DND-41 (cell line): ENCODE data around the gene ATF7IP2.

Experiments
- ATAC-seq: fragments of 200-7000 bp; cut with Tn5 transposase; 3 replicates; pipeline ENCODE4 v1.9.1; 2021; ENCODE audit warnings: low read depth; ENCODE audit not compliant: insufficient read depth
- DNase-seq: peaks from one replicate; pipeline ENCODE4 v3.0.0-alpha.2; 2020
- H2AFZ ChIP-seq: 2 replicates; pipeline ENCODE4 v1.6.0; 2012; ENCODE audit warnings: low read depth, low read length
- H3K27ac ChIP-seq: 2 replicates; pipeline ENCODE4 v1.5.1; 2012; ENCODE audit warnings: low read length, inconsistent platforms
- H3K27me3 ChIP-seq: fragments of 200-600 bp; sonication (generic); 2 replicates; pipeline ENCODE4 v1.6.0; 2012; ENCODE audit warnings: low read length, mild to moderate bottlenecking, inconsistent platforms; ENCODE audit not compliant: insufficient read depth, poor library complexity
- H3K36me3 ChIP-seq: 2 replicates; pipeline ENCODE4 v1.5.1; 2012; ENCODE audit warnings: low read length, inconsistent platforms; ENCODE audit not compliant: insufficient read depth
- H3K4me1 ChIP-seq: 2 replicates; pipeline ENCODE4 v1.5.1; 2012; ENCODE audit warnings: mild to moderate bottlenecking, low read length; ENCODE audit not compliant: insufficient read depth
- H3K4me2 ChIP-seq: 2 replicates; pipeline ENCODE4 v1.6.0; 2012; ENCODE audit warnings: mild to moderate bottlenecking, moderate library complexity, low read length, inconsistent platforms; ENCODE audit not compliant: insufficient read depth
- H3K4me3 ChIP-seq, 2 experiments: fragments of 200-600 bp in 1 of 2; shearing (Covaris generic) in 1 of 2; 2 replicates each; pipeline ENCODE4 v1.5.1; 2012 to 2016; ENCODE audit warnings: inconsistent platforms in 2 of 2, low read length in 2 of 2, mild to moderate bottlenecking in 2 of 2, low read depth in 1 of 2, moderate library complexity in 1 of 2
- H3K79me2 ChIP-seq: 2 replicates; pipeline ENCODE4 v1.6.0; 2012; ENCODE audit warnings: low read length, inconsistent platforms; ENCODE audit not compliant: insufficient read depth
- H3K9ac ChIP-seq: 2 replicates; pipeline ENCODE4 v1.6.0; 2012; ENCODE audit warnings: low read depth, mild to moderate bottlenecking, inconsistent platforms, low read length, moderate library complexity
- H3K9me3 ChIP-seq: 2 replicates; pipeline ENCODE4 v1.5.1; 2012; ENCODE audit warnings: low read length, moderate library complexity, mild to moderate bottlenecking, inconsistent platforms; ENCODE audit not compliant: insufficient read depth, severe bottlenecking
- H4K20me1 ChIP-seq: 2 replicates; pipeline ENCODE4 v1.6.0; 2012; ENCODE audit warnings: low read length; ENCODE audit not compliant: insufficient read depth
- EZH2 ChIP-seq: IDR thresholded peaks from 3 replicates; pipeline ENCODE4 v1.6.1; 2012; ENCODE audit warnings: borderline replicate concordance, low read depth, mild to moderate bottlenecking, moderate library complexity, low read length, inconsistent platforms; ENCODE audit not compliant: severe bottlenecking
- TF ChIP-seq, protein P1 (sequence below): IDR thresholded peaks from 2 replicates; pipeline ENCODE4 v1.5.1; 2012; ENCODE audit warnings: borderline replicate concordance, low read length, moderate library complexity, mild to moderate bottlenecking; ENCODE audit not compliant: poor library complexity, severe bottlenecking; ENCODE audit errors: extremely low read depth

Gene ATF7IP2

DNA sequence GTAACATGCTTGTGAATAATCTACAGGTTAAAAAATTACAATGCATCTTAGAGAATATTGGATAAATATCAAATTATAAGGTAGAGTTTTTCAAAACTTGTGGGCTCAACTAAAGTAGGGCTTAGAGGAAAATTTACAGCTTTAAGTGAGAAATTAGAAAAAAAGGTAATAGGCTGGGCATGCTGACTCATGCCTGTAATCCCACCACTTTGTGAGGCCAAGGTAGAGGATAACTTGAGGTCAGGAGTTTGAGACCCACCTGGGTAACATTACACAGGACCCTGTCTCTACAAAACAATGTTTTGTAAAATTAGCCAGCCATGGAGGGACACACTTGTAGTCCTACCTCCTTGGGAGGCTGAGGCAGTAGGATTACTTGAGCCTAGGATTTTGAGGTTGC is 4.5 kb downstream of the ATF7IP2 start:
- Histone ChIP-seq H3K9me3 (peaks cover 2% of the 10 kb centered on the region), H3K4me1 (peaks cover 47% of the 10 kb centered on the region), H3K4me2 (no peak overlapping the region), H3K4me3 (no peak overlapping the region), H3K27me3 (peaks cover 5% of the 10 kb centered on the region), H2AFZ (no peak overlapping the region), H3K9ac (no peak overlapping the region), H3K79me2 (peaks cover 32% of the 10 kb centered on the region), H4K20me1 (no peaks in the 10 kb centered on the region), H3K36me3 (peaks cover 8% of the 10 kb centered on the region; the same call in 1 of the 2 replicates), H3K27ac (peak overlapping the region; percentile 38; the same call in 1 of the 2 replicates)
- ATAC-seq = no peak
- TF ChIP-seq, protein P1, sequence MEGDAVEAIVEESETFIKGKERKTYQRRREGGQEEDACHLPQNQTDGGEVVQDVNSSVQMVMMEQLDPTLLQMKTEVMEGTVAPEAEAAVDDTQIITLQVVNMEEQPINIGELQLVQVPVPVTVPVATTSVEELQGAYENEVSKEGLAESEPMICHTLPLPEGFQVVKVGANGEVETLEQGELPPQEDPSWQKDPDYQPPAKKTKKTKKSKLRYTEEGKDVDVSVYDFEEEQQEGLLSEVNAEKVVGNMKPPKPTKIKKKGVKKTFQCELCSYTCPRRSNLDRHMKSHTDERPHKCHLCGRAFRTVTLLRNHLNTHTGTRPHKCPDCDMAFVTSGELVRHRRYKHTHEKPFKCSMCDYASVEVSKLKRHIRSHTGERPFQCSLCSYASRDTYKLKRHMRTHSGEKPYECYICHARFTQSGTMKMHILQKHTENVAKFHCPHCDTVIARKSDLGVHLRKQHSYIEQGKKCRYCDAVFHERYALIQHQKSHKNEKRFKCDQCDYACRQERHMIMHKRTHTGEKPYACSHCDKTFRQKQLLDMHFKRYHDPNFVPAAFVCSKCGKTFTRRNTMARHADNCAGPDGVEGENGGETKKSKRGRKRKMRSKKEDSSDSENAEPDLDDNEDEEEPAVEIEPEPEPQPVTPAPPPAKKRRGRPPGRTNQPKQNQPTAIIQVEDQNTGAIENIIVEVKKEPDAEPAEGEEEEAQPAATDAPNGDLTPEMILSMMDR = no peak
- no peak for TF ChIP-seq EZH2
- no peak for DNase-seq

DNA sequence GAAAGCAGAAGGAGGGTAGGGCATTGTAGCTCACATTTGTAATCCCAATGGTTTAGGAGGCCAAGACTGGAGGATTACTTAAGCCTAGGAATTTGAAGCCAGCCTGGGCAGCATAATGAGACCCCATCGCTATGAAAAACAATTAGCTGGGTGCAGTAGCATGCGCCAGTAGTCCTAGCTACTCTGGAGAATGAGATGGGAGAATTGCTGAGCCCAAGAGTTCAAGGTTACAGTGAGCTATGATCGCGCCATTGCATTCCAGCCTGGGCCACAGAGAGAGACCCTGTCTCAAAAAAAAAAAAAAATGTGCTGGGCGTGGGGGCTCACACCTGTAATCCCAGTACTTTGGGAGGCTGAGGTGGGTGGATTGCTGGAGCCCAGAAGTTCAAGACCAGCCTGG is 5.0 kb downstream of the ATF7IP2 start:
- H3K36me3 ChIP-seq = peaks cover 8% of the 10 kb centered on the region; the same call in 1 of the 2 replicates
- H3K4me1 ChIP-seq = peaks cover 43% of the 10 kb centered on the region
- peak overlapping the region; percentile 38; the same call in 1 of the 2 replicates for H3K27ac ChIP-seq
- no peaks in the 10 kb centered on the region for H3K9me3 ChIP-seq
- DNase-seq (no peak), ATAC-seq (no peak)
- peaks cover 31% of the 10 kb centered on the region for H3K79me2 ChIP-seq
- H3K27me3 ChIP-seq = peaks cover 3% of the 10 kb centered on the region
- H3K4me3 ChIP-seq = no peak overlapping the region
- no peak overlapping the region for H2AFZ ChIP-seq
- TF ChIP-seq, protein P1 = no peak
- no peak for TF ChIP-seq EZH2
- no peak overlapping the region for H3K4me2 ChIP-seq
- no peaks in the 10 kb centered on the region for H4K20me1 ChIP-seq
- H3K9ac ChIP-seq = no peak overlapping the region

DNA sequence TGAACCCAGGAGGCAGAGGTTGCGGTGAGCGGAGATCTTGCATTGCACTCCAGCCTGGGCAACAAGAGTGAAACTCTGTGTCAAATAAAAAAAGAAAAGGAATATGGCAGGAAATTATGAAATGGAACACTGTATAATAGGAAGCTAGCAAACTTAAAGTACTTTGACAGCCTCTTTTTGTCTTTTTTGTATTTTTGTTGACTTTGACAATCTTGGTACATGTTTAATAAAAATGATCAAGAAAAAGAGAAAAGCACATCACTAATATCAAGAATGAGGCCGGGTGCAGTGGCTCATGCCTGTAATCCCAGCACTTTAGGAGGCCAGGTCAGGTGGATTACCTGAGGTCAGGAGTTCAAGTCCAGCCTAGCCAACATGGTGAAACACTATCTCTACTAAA is 5.5 kb downstream of the ATF7IP2 start:
- ATAC-seq (no peak), DNase-seq (no peak)
- no peaks in the 10 kb centered on the region for H4K20me1 ChIP-seq
- TF ChIP-seq EZH2 = no peak
- no peaks in the 10 kb centered on the region for H3K9me3 ChIP-seq
- H3K4me3 ChIP-seq = no peak overlapping the region
- H3K4me1 ChIP-seq = peaks cover 42% of the 10 kb centered on the region
- no peaks in the 10 kb centered on the region for H3K27me3 ChIP-seq
- H2AFZ ChIP-seq = no peak overlapping the region
- H3K27ac ChIP-seq = no peak overlapping the region
- H3K36me3 ChIP-seq = peaks cover 8% of the 10 kb centered on the region; the same call in 1 of the 2 replicates
- H3K4me2 ChIP-seq = no peak overlapping the region
- H3K9ac ChIP-seq = no peak overlapping the region
- peaks cover 26% of the 10 kb centered on the region for H3K79me2 ChIP-seq

- ATAC-seq = no peak
These were observed 17.1 kb downstream of the ATF7IP2 start for GRCh38 chr16:10402975-10403374.

More at GRCh38 chr16:10402975-10403374, 17.1 kb downstream of the ATF7IP2 start:
- H3K4me1 ChIP-seq = no peaks in the 10 kb centered on the region
- H2AFZ ChIP-seq = no peak overlapping the region
- no peaks in the 10 kb centered on the region for H4K20me1 ChIP-seq
- H3K4me2 ChIP-seq = no peak overlapping the region
- TF ChIP-seq EZH2 = no peak
- TF ChIP-seq, protein P1 = no peak
- no peak overlapping the region for H3K9ac ChIP-seq
- peaks cover 6% of the 10 kb centered on the region for H3K9me3 ChIP-seq
- H3K4me3 ChIP-seq = no peak overlapping the region
- no peak for DNase-seq
- peaks cover 16% of the 10 kb centered on the region for H3K79me2 ChIP-seq
- peaks cover 3% of the 10 kb centered on the region; the same call in 1 of the 2 replicates for H3K36me3 ChIP-seq
- no peaks in the 10 kb centered on the region for H3K27me3 ChIP-seq
- H3K27ac ChIP-seq = no peak overlapping the region
